ENCODE data around the gene MAGI2. TPM values are rescaled to one million over a fixed set of nuclear protein-coding genes. Genes with fewer than 3 reads are reported as not detected.

MAGI2 gene
- total RNA-seq, 1 experiment from 2014 or later, result 14.3 TPM

DNA sequence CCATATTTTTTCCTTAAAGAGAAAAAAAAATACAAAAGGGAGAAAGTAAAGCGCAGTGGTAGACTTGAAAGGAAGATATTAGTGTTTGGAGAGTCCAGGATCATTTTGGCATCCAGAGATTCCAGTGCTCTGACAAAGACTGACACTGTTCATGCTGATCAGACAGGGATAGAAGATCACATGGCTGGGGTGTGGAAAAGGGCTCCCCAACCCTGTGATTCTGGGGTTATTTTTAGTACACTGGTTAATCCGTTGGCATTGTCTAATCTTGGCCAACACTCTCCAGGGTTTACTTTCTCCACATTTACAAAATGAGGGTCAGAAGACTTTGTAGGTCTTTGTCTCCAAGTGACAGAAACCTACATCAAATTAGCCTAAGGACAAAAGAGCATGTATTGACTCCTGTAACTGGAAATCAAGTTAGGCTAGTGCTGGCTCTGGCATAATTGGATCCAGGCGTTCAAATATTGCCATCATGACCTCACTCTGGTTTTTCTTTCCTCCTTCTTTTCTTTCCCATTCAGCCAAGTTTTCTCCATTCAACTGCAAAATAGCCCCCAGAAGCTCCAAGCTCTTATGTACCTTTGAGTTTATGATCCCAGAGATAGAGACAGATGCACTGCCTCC is 1473.3 kb downstream of the MAGI2 start:
- Histone ChIP-seq H3K4me1 (ENCODE audit: insufficient read depth, low read length) (no peaks in the 10 kb centered on the region; the same call in 1 of the 2 replicates), H3K79me1 (ENCODE audit: insufficient read depth, low read depth, low read length, poor library complexity, severe bottlenecking) (no peaks in the 10 kb centered on the region), H3K27me3 (ENCODE audit: insufficient read depth, low read length) (no peaks in the 10 kb centered on the region), H3K9me3 (ENCODE audit: control insufficient read depth, low read depth, low read length) (no peaks in the 10 kb centered on the region), H2BK15ac (ENCODE audit: low read depth, low read length) (no peak overlapping the region), H4K8ac (replicated peaks; ENCODE audit: insufficient read length, low read depth, low read length) (no peak overlapping the region), H3K27ac (ENCODE audit: insufficient read length, low read depth, low read length) (no peak overlapping the region), H3K56ac (ENCODE audit: insufficient read length, low read depth, low read length) (no peak overlapping the region), H2BK12ac (ENCODE audit: insufficient read length, low read depth, low read length) (no peak overlapping the region), H2AK5ac (ENCODE audit: insufficient read length, low read length) (no peak overlapping the region), H3K23ac (ENCODE audit: insufficient read length, low read depth, low read length) (no peak overlapping the region), H2AFZ (ENCODE audit: low read length) (no peak overlapping the region), H4K5ac (ENCODE audit: insufficient read length, low read depth, low read length) (no peak overlapping the region), H4K20me1 (ENCODE audit: control insufficient read depth, insufficient read depth, insufficient read length) (no peaks in the 10 kb centered on the region), H3K14ac (ENCODE audit: insufficient read depth, low read length) (no peak overlapping the region), H2BK20ac (ENCODE audit: low read depth, low read length, poor library complexity, severe bottlenecking) (no peak overlapping the region), H3K18ac (ENCODE audit: insufficient read length, low read depth, low read length) (no peak overlapping the region), H3K79me2 (ENCODE audit: insufficient read depth, low read length) (no peaks in the 10 kb centered on the region), H3K23me2 (ENCODE audit: insufficient read length, low read depth, low read length, poor library complexity, severe bottlenecking) (no peaks in the 10 kb centered on the region), H3K9ac (ENCODE audit: extremely low read depth, insufficient read length, low read length) (no peak overlapping the region), H3K4ac (ENCODE audit: low read depth, low read length) (no peak overlapping the region), H2BK5ac (ENCODE audit: insufficient read length, low read length) (no peak overlapping the region), H4K91ac (ENCODE audit: insufficient read length, low read depth, low read length) (no peak overlapping the region), H3K4me2 (ENCODE audit: insufficient read depth, insufficient read length, low read length) (no peak overlapping the region), H2BK120ac (ENCODE audit: low read depth, low read length, poor library complexity, severe bottlenecking) (no peak overlapping the region), H3T11ph (ENCODE audit: low read length) (no peak overlapping the region)
- H3K27me3 Mint-ChIP-seq (ENCODE audit: low read depth), result peaks cover 1% of the 10 kb centered on the region; the same call in 1 of the 2 replicates
- no CpG with 5 or more reads among the region's 3 CpGs for WGBS (ENCODE audit: extremely low coverage, insufficient read length, low lambda C conversion rate)
- no peaks in the 10 kb centered on the region for H3K9me3 Mint-ChIP-seq
- no peak overlapping the region for H3K4me3 Mint-ChIP-seq
- H3K36me3 Mint-ChIP-seq (ENCODE audit: insufficient read depth in 1 of 3, low read depth in 3 of 3), result no peaks in the 10 kb centered on the region
- DNase-seq, result no peak
- TF ChIP-seq, protein P1, sequence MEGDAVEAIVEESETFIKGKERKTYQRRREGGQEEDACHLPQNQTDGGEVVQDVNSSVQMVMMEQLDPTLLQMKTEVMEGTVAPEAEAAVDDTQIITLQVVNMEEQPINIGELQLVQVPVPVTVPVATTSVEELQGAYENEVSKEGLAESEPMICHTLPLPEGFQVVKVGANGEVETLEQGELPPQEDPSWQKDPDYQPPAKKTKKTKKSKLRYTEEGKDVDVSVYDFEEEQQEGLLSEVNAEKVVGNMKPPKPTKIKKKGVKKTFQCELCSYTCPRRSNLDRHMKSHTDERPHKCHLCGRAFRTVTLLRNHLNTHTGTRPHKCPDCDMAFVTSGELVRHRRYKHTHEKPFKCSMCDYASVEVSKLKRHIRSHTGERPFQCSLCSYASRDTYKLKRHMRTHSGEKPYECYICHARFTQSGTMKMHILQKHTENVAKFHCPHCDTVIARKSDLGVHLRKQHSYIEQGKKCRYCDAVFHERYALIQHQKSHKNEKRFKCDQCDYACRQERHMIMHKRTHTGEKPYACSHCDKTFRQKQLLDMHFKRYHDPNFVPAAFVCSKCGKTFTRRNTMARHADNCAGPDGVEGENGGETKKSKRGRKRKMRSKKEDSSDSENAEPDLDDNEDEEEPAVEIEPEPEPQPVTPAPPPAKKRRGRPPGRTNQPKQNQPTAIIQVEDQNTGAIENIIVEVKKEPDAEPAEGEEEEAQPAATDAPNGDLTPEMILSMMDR (conservative IDR thresholded peaks at IDR 0.05), result no peak
- H3K27ac Mint-ChIP-seq, result no peak overlapping the region
- H3K4me1 Mint-ChIP-seq, result peaks cover 0 to 6% of the 10 kb centered on the region in 2 experiments; a peak in 2 of 4 replicates
